Measurements from ENCODE around the gene PCSK9.

PCSK9 gene

DNA sequence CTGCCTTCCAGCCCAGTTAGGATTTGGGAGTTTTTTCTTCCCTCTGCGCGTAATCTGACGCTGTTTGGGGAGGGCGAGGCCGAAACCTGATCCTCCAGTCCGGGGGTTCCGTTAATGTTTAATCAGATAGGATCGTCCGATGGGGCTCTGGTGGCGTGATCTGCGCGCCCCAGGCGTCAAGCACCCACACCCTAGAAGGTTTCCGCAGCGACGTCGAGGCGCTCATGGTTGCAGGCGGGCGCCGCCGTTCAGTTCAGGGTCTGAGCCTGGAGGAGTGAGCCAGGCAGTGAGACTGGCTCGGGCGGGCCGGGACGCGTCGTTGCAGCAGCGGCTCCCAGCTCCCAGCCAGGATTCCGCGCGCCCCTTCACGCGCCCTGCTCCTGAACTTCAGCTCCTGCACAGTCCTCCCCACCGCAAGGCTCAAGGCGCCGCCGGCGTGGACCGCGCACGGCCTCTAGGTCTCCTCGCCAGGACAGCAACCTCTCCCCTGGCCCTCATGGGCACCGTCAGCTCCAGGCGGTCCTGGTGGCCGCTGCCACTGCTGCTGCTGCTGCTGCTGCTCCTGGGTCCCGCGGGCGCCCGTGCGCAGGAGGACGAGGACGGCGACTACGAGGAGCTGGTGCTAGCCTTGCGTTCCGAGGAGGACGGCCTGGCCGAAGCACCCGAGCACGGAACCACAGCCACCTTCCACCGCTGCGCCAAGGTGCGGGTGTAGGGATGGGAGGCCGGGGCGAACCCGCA, at the start of gene PCSK9:
TSS of gene PCSK9 (plus strand) at position 207 of the 741 bp plus-strand sequence. CDS start at position 497, 290 bp downstream.
- no peak for DNase-seq (ENCODE audit: low read depth)

DNA sequence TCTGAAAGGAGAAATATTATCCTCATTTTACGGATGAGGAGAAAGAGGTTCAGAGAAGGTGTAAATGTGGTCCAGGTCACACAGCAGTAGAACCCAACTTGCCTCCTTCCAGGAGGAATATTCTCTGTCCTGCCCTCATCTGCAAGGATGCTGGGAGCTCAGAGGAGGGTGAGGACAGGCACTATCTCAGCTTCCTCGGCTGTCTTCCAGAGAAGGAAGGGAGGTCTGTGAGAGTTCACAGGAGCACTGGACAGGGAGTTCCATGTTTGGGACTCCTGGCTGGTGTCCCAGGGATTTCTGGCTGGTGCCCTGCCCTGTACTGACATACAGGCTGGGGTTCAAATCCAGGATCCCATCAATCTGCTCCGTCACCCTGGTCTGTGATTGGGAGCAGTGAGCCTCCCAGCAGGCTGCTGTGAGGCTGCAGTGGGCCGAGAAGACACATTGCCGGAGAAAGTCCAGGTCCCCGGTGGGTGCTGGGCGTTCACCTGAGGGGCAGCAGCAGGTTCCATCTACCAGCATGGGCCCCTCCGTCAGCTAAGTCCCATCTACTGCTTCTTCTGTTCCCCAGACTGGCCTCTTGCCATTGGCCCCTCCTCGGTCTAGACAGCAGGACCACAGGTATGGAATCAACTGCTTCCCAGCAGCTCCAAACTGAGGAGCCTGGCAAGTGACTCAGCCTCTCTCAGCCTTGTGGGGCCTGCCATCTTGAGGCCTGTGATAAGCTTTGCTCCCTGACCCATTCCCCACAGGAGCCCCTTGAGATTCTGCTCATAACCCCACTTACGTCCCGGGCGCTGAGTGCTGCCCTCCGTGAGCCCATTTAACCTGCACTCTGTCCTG, 49.2 kb upstream of the PCSK9 start:
- no peak for DNase-seq (ENCODE audit: low read depth)

DNA sequence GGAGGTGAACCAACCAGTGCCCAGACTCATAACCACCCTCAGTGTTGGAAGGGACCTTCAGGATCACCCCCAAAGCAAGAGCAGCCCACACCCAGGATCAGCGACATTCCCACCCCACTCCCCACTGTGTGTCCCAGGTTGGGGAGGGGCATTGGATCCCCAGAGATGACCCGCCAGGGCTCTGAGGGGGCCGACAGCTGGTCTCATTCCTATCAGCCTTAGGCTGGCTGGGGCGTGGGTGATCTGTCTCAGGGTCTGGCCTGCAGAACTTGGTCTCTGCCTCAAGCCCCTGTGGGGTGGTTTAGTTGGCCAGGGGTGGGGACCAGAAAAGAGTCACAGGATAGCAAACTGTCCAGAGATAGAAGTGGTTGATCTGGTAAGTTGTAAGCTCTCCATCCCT, 48.4 kb upstream of the PCSK9 start:
- DNase-seq (ENCODE audit: low read depth), result no peak

DNA sequence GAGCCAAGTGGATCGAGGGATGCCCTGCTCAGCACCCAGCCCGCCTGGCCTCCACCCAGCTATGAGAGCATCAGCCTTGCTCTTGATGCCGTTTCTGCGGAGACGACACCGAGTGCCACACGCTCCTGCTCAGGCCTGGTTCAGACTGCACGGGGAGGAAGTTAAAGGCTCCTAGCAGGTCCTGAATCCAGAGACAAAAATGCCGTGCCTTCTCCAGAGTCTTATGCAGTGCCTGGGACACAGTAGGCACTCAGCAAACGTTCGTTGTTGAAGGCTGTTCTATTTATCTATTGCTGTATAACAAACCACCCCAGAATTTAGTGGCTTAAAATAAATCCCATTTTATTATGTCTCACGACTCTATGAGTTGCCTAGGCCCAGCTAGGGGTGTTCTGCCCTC, 47.4 kb upstream of the PCSK9 start:
- DNase-seq (ENCODE audit: low read depth), result no peak

DNA sequence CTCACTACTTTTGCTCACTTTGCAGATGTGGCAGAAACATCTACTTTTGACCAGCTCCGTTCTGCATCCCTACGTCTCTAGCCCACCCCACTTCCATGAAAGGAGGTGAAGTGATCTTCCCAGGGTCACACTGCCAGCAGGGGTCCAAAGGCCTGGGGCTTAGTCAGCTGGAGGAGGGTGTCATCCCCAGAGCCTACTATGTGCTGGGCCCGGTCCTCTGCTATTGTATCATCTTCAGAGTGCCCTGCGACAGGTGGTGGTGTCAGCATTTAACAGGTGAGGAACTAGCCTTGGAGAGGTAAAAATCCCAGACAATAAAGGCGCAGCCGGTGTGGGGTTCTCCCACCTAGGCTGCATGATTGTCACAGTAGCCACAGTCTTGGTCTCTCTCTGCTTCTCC, 46.2 kb upstream of the PCSK9 start:
- DNase-seq (ENCODE audit: low read depth), result no peak

DNA sequence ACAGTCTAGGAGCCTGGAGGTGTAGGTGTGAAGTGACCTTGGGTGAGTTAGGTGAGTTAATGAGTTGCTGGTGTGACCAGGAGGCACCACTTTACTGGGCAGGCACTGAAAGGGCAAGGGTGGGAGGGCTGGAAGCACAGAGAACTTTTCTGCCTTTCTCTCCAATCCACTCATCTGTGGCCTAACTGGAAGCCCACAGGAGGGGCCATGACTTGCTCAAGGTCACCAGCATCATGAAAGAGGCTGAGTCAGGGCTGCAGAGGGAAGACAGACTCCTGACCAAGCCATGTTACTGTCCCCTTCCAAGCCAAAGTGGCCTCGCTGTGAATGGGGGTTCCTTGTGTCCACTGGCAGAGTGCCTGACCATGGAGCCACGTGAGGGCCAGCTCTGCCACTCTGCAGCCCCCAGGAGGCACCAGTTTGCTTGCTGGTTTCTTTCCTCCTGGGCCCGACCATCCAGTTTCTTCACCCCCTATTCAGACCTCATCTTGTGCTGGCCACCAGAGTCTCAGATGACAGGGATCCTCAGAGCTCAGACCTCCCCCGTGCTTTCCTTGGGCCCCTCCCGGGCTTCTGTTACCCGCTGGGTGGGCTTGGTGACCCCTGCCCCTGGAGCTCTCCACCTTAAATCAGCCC, 44.9 kb upstream of the PCSK9 start:
- DNase-seq (ENCODE audit: low read depth), result no peak

DNA sequence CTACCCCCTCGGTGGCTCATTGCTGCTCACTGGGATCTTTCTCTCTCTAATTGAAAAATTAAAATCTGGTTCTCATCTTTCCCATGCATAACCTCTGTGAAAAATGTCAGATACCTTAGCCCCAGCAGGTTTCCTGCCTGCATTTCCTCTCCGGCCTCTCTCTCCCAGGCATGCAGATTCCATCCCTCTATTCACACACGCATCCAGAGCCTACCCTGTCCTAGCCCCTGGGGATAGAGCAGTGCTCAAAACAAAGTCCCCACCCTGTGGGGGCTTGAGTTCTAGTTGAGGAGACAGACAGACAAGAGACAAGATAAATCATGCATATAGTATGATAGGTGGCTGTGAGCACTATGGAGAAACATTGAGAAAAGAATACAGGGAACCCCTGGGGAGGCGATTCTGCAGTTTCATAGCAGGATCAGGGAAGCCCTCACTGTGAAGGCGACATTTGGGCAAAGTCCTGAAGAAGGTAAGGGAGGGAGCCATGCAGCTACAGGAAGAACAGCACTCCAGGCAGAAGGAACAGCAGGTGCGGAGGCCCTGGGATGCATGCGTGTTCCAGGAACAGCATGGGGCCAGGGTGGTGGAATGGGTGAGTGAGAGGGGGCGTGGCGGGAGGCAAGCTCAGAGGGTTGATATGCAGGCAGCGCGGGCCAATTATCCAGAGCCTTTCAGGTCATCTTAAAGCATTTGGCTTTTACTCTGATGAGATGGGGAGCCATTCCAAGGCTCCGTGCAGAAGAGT, 44.2 kb upstream of the PCSK9 start:
- DNase-seq (ENCODE audit: low read depth), result no peak

DNA sequence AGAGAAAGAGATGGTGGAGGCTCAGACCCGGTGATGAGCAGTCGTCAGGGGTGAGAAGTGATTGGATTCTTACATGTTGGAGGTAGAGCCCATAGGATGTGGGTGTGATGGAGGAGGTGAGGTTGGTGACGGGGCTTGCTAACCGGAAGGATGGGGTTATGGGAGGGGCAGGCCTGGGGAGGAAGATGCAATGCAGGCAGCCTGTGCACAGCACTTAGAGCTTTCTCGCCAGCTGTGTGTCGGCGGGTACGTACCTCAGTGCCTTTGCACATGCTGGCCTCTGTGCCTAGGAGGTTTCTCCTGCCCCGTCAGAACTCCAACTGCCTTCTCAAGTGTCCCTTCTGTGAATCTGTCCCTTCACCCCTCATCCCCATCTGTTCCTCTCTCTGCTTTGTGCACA, 43.5 kb upstream of the PCSK9 start:
- no peak for DNase-seq (ENCODE audit: low read depth)

DNA sequence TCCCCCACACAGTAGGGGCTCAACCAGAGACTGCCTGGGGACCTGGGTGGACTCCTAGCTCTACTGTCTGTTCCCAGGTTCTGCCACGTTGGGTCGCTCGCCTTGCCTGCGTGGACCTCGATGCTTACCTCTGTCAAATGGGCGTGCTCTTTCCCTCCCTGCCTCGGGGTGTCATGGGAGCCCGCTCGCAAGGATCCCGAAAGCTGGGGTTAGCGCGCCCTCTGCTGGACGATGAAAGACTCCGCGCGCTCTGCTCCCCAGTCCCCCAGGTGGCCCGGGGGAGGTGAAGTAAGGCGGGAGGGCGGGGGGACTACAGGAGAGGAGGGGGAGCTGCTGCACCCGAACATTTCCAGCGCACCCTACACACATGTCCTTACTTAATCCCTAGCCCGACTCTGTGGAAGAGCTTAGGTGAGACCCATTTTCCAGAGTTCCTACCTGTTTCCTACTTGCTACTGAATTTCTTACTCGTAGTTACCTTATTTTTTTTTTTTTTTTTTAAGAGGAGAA, 42.9 kb upstream of the PCSK9 start:
- DNase-seq (ENCODE audit: low read depth), result peak; percentile 80

DNA sequence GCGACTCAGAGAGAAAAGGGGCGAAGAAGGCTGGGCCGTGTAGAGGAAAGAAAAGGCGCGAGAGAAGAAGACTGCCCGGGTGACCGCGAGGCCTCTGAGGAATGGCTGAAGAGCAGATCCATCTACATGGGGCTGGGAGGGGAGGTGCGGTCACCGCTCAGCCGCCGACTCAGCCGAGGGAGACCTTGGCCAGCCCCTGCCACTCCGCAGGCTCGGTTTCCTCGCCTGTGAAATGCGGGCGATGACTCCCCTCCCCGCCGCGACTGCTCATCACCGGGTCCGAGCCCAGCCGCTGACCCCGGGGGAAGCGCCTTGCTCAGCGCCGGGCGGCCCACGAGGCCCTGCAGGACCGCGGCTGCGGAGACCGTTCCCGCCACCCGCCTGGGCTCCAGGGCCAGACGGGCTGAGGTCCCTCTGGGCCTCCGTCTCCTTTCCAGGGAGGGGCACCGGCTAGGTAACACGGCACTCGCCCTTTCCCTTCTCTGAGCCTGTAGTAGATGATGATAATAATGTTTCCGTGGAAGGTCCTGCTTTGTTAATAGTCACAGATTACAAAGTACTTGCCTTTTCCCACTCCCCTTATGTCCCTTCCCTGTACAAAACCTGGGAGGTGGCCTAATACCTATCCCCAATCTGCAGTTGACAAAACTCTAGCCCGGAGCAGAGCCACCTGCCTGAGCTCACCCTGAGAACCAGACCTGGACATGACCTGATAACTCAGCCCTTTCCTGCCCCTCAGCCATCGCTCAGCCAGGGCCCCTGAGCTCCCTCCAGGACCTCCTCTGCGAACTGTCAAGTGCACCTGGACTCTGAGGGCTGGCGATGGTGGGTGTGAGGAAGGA, 42.3 kb upstream of the PCSK9 start:
- peak; percentile 36 for DNase-seq (ENCODE audit: low read depth)

DNA sequence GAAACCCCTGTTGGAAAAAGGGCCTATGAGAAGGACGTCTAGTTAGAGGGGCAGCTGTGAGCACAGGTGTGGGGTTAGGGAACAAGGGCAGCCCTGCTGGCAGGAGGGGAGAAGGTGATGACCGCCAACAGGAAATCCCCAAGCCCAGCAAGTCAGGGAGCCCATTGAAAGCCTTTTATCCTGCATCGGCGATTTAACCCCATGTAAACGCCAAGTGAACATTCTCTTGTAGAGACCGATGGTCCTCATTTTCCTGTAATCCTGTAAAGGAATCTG, 41.7 kb upstream of the PCSK9 start:
- DNase-seq (ENCODE audit: low read depth), result no peak

DNA sequence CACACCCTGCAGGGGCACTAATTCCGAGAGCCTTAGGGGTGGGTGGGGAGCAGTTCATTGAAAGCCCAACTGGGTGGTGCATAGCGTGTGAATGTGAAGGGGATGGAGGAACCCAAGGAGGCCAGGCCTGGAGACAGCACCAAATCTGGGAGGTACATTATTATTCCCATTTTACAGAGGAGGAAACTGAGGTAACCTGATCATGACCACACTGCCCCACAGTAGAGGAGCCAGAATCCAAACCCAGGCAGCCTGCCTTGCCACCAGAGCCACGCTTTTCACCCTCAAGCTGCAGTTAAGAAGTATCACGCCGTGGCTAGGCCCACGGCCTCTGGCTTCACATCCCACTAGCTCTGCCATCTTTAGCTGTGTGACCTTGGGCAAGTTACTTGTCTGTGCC, 41.2 kb upstream of the PCSK9 start:
- DNase-seq (ENCODE audit: low read depth), result no peak

DNA sequence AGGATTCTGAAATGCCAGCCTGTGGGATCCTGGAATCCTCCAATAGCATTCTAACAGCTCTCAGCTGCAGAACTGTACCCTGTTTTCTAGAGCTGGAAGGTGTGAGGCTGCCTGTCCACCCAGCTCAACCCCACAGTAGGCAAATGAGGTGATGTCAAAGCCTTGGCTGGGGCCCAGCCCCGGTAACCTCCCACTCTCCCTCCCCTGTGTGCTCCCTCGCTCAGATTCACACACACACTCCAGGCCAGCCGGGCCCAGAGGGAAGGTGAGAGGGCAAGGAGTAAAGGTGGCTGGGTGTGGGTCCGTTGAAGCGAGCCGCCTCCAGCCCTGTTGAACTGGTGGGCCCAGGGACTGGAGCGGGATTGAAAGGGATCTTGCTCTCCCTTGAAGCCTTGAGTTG, 40.7 kb upstream of the PCSK9 start, which contains the start of gene BSND:
TSS of gene BSND (plus strand) at position 257 of the 400 bp plus-strand sequence. CDS start 254 bp downstream, outside the sequence.
- no peak for DNase-seq (ENCODE audit: low read depth)

DNA sequence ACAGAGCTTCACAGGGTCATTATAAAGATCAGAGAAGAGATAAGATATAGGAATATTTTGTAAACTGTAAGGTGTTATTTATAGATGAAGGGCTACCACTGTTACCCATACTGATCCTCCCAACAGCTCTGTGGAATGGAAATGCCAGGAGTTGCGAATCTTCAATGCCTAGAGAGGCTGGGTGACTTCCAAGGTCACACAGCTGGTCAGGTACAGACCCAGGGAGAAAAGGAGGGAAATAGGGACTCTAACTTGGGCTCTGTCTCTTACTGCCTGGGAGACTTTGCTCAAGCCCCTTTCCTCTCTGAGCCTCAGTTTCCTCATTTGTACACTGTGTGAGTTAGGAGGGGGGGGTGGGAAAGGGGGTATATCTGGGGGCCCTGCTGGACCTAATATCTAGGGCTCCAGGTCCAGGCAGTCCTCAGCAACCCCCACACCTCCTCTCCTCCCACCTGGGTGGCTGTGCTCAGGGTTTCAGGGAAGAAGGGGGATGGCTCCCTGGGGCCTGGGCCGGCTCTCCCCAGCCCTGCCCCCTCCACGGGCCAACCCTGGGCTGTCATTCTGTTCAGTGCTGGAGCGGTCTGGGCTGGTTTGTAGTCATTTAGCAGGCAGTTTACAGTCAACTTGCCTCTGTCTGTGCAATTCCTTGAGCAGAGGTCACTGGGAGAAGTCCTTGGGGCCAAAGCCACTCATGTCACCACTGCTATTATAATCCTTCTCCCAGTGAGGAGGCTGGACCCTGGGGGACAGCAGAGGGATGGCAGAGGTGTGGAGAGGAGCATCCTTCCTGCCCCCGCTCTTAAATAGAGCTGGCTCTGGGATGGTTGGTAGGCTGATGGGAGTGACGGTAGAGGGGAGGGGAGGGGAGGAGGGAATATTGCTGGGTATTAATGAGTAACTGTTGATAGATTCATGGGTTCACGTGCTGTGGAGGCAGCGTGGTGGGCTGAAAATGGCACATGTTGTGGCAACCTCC, 39.0 kb upstream of the PCSK9 start:
- DNase-seq (ENCODE audit: low read depth), result no peak

DNA sequence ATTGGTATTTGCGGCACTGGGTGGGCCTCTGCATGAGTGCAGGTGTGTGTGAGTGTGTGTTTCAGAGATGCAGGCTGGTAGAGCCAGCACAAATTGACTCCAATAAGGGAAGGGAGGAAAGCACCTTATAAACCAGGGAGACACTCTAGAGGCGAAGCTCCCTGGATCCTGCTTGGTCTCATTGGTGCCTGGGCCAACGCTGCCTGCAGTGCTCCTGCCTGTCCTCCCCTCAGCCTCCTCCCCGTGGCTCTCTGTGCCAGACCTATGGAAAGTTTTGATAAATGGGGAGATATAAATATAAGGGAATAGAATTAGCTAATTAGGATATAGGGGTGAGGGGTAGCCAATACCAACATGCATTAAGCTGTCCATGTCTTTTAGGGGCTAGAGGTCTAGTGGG, 38.0 kb upstream of the PCSK9 start:
- no peak for DNase-seq (ENCODE audit: low read depth)

DNA sequence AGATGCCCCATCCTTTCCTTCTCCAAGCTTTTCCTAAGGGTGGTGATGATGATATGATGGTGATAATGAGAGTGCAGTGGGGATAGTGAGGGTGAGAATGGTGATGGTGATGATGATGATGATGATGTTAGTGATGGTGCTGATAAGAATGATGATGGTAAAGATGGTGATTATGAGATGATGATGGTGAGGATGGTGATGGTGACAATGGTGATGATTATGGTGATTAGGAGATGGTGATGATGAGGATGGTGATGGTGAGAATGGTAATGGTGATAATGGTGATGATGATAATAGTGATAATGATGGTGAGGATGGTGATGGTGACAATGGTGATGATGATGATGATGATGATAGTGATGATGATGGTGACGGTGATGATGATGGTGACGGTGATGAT, 36.7 kb upstream of the PCSK9 start:
- DNase-seq (ENCODE audit: low read depth), result no peak

DNA sequence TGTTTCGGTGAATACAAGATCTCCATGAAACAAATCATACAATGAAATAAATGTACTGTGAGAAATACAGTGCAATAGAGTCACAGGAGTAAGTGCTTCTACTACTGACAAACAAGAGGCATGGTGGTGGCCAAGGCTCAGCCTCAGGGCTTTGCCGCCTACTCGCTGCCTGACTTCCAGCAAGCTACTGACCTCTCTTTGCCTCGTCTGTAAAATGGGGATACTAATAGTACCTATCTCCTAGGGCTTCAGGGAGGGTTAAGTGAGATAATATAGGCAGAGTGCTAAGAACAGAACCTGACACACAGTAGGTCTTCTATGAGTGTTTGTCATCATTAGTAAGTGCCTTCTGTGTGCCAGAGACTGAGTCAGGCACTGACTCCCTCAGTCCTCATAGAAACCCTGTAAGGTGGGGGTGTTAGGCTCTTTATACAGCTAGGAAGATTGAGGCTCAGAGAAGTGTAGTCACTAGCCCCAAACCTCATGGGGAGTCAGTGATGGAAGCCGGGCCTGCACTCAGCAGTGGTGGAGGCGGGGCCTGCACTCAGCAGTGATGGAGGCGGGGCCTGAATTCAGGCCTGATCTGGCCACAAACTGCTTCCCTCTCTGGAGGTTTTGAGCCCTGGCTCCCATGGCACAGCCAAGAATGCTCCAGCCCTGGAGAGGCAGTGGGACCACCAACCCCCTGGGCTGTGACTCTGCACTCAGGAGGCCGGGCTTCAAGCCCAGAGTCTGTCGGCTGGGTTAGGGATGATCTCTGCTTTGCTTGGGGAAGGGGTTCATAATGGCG, 33.8 kb upstream of the PCSK9 start:
- DNase-seq (ENCODE audit: low read depth), result peak; percentile 45

DNA sequence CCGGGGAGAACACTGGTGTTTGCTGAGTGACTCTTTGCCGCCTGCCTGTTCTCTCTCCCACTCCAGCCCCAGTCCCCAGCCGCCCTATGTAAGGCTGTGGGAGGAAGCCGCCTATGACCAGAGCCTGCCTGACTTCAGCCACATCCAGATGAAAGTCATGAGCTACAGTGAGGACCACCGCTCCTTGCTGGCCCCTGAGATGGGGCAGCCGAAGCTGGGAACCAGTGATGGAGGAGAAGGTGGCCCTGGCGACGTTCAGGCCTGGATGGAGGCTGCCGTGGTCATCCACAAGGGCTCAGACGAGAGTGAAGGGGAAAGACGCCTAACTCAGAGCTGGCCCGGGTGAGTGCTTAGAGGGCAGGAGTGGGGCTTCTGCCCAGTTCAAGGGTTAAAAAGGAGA, 32.4 kb upstream of the PCSK9 start:
- no peak for DNase-seq (ENCODE audit: low read depth)

DNA sequence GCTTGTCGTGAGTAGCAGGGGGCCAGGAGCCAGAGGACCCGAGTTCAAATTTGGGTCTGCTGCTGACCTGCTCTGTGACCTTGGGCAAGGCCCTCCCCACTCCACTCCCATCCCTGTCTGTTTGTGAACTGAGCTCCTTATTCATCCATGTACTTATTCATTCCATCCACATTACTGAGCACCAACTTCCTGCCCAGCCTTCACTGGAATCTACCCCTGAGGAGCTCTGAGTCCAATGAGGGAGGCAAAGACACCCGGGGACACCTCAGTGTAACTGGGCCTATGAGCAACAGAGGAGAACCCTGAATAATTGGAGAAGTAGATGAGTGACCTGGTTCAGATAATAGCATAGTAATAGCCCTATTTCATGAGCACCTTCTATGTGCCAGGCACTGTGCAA, 31.7 kb upstream of the PCSK9 start:
- peak; percentile 87 for DNase-seq (ENCODE audit: low read depth)
